ENCODE measurements around the gene RSPH9. TPM values are rescaled to one million over a fixed set of nuclear protein-coding genes. Genes with fewer than 3 reads are reported as not detected.
A peak's percentile ranks its signal among the peaks of the same experiment; 100 is the strongest.

The RSPH9 gene
- total RNA-seq, 1 donor from 2014 or later: not detected

DNA sequence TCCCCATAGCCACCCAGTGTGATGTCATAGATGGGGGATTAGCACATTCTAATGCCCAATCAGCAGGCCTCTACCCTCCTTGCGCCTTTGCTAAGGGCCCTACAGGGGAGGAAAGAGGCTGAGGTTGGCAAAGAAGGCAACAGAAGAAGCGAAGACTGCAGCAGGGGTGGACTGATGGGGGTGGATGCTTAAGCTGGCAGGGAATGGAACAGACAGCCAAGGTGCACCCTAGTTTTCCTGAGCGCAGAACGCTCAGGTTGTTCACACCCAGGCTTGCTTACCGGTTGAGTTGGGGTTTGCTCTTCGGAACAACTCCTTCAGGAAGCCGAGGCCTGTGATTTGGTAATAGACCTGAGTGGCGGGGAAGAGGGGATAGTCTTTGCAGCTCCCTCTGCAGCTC, 30.1 kb downstream of the RSPH9 start:
- H3K9me3 Mint-ChIP-seq (ENCODE audit: unreplicated experiment): no peaks in the 10 kb centered on the region
- peak overlapping the region; percentile 47 for H3K4me3 Mint-ChIP-seq (ENCODE audit: unreplicated experiment)
- no peak for DNase-seq (ENCODE audit: low spot score)
- H3K4me1 Mint-ChIP-seq (ENCODE audit: unreplicated experiment): no peaks in the 10 kb centered on the region
- H3K27ac Mint-ChIP-seq (ENCODE audit: unreplicated experiment): no peak overlapping the region
- no peak for TF ChIP-seq CTCF (IDR thresholded peaks at IDR 0.05; ENCODE audit: unreplicated experiment)
- H3K27me3 Mint-ChIP-seq (ENCODE audit: unreplicated experiment): peaks cover 7% of the 10 kb centered on the region
- H3K36me3 Mint-ChIP-seq (ENCODE audit: low read depth, unreplicated experiment): peaks cover 26% of the 10 kb centered on the region

DNA sequence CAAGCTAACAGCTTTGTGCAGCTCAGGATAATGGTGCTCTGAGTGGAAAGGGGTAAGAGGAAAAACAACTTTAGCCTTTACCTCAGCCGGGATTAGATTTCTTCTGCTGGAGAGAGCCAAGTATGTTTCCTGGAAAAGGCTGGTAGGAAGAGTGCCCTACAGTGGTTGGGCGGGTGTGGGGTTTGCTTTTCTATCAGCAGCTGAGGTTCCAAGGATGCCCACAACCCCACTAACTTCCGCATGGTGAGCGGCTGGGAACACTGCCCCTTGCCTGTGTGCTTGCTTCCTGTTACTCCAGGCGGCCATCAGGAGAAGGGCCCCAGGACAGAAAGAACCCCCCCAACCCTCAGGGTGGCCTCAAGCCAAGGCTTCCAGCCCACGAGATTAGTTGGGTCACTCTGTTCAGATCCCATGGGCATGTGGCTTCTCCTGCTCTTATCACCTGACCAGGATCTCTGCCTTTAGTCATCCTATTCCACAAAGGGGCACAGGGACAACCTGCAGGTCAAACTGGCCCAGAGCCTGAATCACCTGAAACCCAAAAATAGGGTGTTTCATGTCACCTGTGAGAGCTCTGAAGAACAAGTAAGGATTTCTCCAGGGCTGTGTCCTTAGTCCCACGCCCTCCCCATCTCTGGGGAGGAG, 32.2 kb downstream of the RSPH9 start:
- DNase-seq (ENCODE audit: low spot score): no peak
- H3K4me1 Mint-ChIP-seq (ENCODE audit: unreplicated experiment): no peaks in the 10 kb centered on the region
- TF ChIP-seq CTCF (IDR thresholded peaks at IDR 0.05; ENCODE audit: unreplicated experiment): no peak
- peaks cover 23% of the 10 kb centered on the region for H3K36me3 Mint-ChIP-seq (ENCODE audit: low read depth, unreplicated experiment)
- peaks cover 6% of the 10 kb centered on the region for H3K27me3 Mint-ChIP-seq (ENCODE audit: unreplicated experiment)
- no peak overlapping the region for H3K27ac Mint-ChIP-seq (ENCODE audit: unreplicated experiment)
- H3K9me3 Mint-ChIP-seq (ENCODE audit: unreplicated experiment): no peaks in the 10 kb centered on the region
- H3K4me3 Mint-ChIP-seq (ENCODE audit: unreplicated experiment): no peak overlapping the region

GRCh38 chr6:43677759-43678158, 32.9 kb downstream of the RSPH9 start:
- peaks cover 23% of the 10 kb centered on the region for H3K36me3 Mint-ChIP-seq (ENCODE audit: low read depth, unreplicated experiment)
- H3K27me3 Mint-ChIP-seq (ENCODE audit: unreplicated experiment): peaks cover 5% of the 10 kb centered on the region
- no peaks in the 10 kb centered on the region for H3K9me3 Mint-ChIP-seq (ENCODE audit: unreplicated experiment)
- H3K4me1 Mint-ChIP-seq (ENCODE audit: unreplicated experiment): peaks cover 3% of the 10 kb centered on the region
- no peak overlapping the region for H3K4me3 Mint-ChIP-seq (ENCODE audit: unreplicated experiment)
- TF ChIP-seq CTCF (IDR thresholded peaks at IDR 0.05; ENCODE audit: unreplicated experiment): no peak
- H3K27ac Mint-ChIP-seq (ENCODE audit: unreplicated experiment): no peak overlapping the region
- DNase-seq (ENCODE audit: low spot score): no peak

GRCh38 chr6:43678341-43678740, 33.5 kb downstream of the RSPH9 start:
- Mint-ChIP-seq H3K27ac (ENCODE audit: unreplicated experiment) (peak overlapping the region; percentile 16), H3K4me1 (ENCODE audit: unreplicated experiment) (peaks cover 8% of the 10 kb centered on the region), H3K9me3 (ENCODE audit: unreplicated experiment) (no peaks in the 10 kb centered on the region), H3K36me3 (ENCODE audit: low read depth, unreplicated experiment) (peaks cover 19% of the 10 kb centered on the region), H3K4me3 (ENCODE audit: unreplicated experiment) (no peak overlapping the region), H3K27me3 (ENCODE audit: unreplicated experiment) (peaks cover 4% of the 10 kb centered on the region)
- no peak for TF ChIP-seq CTCF (IDR thresholded peaks at IDR 0.05; ENCODE audit: unreplicated experiment)
- no peak for DNase-seq (ENCODE audit: low spot score)

- Mint-ChIP-seq H3K27ac (ENCODE audit: unreplicated experiment) (no peak overlapping the region), H3K4me3 (ENCODE audit: unreplicated experiment) (no peak overlapping the region), H3K27me3 (ENCODE audit: unreplicated experiment) (peaks cover 5% of the 10 kb centered on the region), H3K4me1 (ENCODE audit: unreplicated experiment) (peaks cover 8% of the 10 kb centered on the region), H3K9me3 (ENCODE audit: unreplicated experiment) (no peaks in the 10 kb centered on the region), H3K36me3 (ENCODE audit: low read depth, unreplicated experiment) (peaks cover 19% of the 10 kb centered on the region)
- no peak for TF ChIP-seq CTCF (IDR thresholded peaks at IDR 0.05; ENCODE audit: unreplicated experiment)
- DNase-seq (ENCODE audit: low spot score): no peak
These were observed 34.2 kb downstream of the RSPH9 start for GRCh38 chr6:43679057-43679456.
